Activated CD8-positive, alpha-beta T cell treated with anti-CD3 and anti-CD28 coated beads, Interleukin-2, amount 10 ng/mL, durations not matched to agents 7 days and 5 days (primary cell): ENCODE data around the gene SPATA32. TPM values are rescaled to one million over a fixed set of nuclear protein-coding genes. Genes with fewer than 3 reads are reported as not detected.

ENCODE experiments used
- ATAC-seq: fragments of 150-1000 bp; cut with Tn5 transposase; one replicate; pipeline ENCODE4 v1.10.0; 2021; ENCODE audit warnings: moderate library complexity
- CTCF ChIA-PET: fragments of 350-600 bp; sonication (Branson Sonifier 250); formaldehyde crosslinking; loops from one replicate; lab custom pipeline; 2021; ENCODE audit warnings: antibody characterized with exemption; lab: Charles Lee
- POLR2A ChIA-PET: fragments of 350-600 bp; sonication (Branson Sonifier 250); formaldehyde crosslinking; loops from one replicate; lab custom pipeline; 2021; ENCODE audit warnings: antibody characterized with exemption; lab: Charles Lee
- DNase-seq: peaks from one replicate; pipeline ENCODE4 v3.0.0-alpha.2; 2020
- H3K27ac Mint-ChIP-seq: one replicate; pipeline ENCODE4 v1.8.0; 2021; ENCODE audit warnings: mild to moderate bottlenecking, mixed read lengths
- H3K27me3 Mint-ChIP-seq: one replicate; pipeline ENCODE4 v1.8.0; 2021; ENCODE audit warnings: low read depth, mixed read lengths
- H3K36me3 Mint-ChIP-seq: one replicate; pipeline ENCODE4 v1.8.0; 2021; ENCODE audit warnings: low read depth, mixed read lengths
- H3K4me1 Mint-ChIP-seq: one replicate; pipeline ENCODE4 v1.8.0; 2021; ENCODE audit warnings: low read depth, mixed read lengths
- H3K4me3 Mint-ChIP-seq: one replicate; pipeline ENCODE4 v1.8.0; 2021; ENCODE audit warnings: mild to moderate bottlenecking, mixed read lengths
- H3K9me3 Mint-ChIP-seq: one replicate; pipeline ENCODE4 v1.8.0; 2022; ENCODE audit warnings: mixed read lengths; ENCODE audit not compliant: insufficient read depth
- total RNA-seq, 2 experiments: library from RNA; stranded (reverse); gene quantifications; one replicate each; pipeline ENCODE4 v1.2.3, GENCODE V29; 2021

SPATA32 gene, protein sequence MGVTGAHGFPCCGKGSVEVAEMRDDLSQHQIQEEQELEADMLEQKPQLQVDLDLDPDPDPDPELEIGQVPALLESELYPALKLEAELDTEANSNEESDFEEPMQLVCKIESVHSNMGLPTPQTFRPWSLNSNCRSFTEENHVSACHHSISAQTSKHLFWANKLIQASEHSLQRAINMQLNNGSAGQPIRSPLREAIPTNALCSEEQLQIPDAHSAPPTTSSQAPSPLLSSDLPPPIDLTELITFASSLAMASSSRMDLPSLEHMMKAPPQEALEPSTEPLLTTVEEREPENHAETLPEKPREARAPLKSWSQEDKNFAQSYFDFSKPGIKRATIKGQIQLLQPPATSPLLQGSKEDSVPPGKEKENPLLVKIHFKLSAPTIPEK
- total RNA-seq: under 1 TPM; 0.52 to 0.55 TPM

DNA sequence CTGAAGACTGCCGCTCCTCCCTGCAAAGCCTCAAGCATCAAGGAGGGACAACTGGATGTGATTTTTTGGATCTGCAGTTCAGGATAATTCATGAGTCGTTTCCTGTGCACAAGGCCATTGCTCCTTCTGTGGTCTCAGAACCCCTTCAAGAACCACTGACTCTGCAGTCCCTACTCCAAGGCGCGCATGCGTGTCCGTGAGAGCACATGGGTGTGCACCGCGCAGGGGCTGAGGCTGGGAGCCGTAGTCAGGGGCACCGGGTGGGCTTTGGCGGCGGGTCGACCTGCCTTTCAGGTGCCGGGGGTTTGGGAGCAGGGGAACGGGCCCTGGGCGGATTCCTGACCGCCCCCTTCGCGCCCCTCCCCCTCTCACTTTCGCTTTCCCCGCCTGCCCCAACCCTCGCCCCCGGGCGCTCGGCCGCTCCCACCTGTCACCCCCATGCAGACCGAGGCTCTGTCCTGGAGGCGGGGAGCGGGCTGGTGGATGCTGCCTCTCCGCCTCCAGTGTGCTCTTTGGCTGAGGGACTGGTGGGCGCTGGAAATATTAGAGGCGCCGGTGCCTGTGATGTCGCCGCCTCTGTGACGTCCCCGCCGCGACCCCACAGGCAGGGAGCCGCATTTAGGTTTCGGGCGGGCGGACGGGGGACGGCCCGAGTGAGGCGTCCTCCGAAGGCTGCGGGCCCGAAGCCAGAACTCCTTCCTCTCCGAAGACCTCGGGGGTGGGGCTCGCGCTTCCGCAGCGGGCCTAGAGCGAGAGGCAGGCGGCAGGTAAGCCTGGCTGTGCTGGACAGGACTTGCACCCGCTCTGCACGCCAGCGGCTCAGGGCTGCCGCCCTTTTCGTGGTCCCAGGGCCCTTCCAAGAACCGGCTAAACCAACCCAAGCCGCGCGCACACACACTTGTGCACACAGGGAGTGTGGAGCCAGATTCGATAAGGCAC lies at the start of gene SPATA32:
TSS of gene SPATA32 (minus strand) at position 518 of the 939 bp plus-strand sequence. CDS start at position 440, 78 bp downstream.
- peak; percentile 85 for DNase-seq
- Mint-ChIP-seq H3K4me1 (peaks cover 37% of the 10 kb centered on the region), H3K36me3 (peaks cover 23% of the 10 kb centered on the region), H3K4me3 (peak within 1 kb of the TSS; percentile 80), H3K9me3 (no peaks in the 10 kb centered on the region), H3K27ac (peak within 1 kb of the TSS; percentile 91), H3K27me3 (no peaks in the 10 kb centered on the region)
- POLR2A ChIA-PET: interaction anchor here (0.6 to 4.6 kb wide), 3 partner anchors 13 to 84 kb away, joined by 4 to 21 read pairs (median 6); partner anchors contain the start of gene MAP3K14
- CTCF ChIA-PET: interaction anchor here (1.3 to 1.4 kb wide), 2 partner anchors 42 to 126 kb away, joined by 3 to 6 read pairs; partner anchors contain the start of gene ACBD4
- ATAC-seq: peak; percentile 88

DNA sequence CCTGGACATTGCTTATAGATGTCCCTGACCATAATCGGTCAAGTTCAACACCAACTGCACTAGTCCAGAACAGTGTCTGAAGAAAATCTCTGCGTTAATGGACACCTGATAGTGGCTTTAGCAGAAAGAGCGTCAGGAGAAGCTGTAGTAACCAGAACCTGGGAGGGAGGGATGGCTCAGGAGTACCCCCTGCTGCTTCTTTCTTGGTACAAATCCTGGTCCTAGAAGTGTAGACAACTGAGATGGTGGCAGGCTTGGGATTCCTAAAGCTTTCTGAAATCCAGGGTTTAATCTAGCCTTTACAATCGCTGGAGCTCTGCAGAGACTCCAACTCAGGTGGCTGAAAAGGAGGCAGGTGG lies 49.5 kb upstream of the SPATA32 start:
- peak overlapping the region; percentile 78 for H3K4me3 Mint-ChIP-seq
- ATAC-seq (no peak), DNase-seq (no peak)
- no peaks in the 10 kb centered on the region for H3K27me3 Mint-ChIP-seq
- ChIA-PET CTCF (interaction anchor here (0.6 to 9.6 kb wide), 19 partner anchors 9 to 469 kb away, joined by 3 to 86 read pairs (median 6); partner anchors contain the start of genes ACBD4 and FMNL1), POLR2A (interaction anchor here (0.7 to 3.8 kb wide), 12 partner anchors 9 to 163 kb away, joined by 3 to 26 read pairs (median 14); partner anchors contain the start of genes FMNL1 and HEXIM1)
- H3K4me1 Mint-ChIP-seq: peaks cover 75% of the 10 kb centered on the region
- peak overlapping the region; percentile 97 for H3K27ac Mint-ChIP-seq
- peaks cover 67% of the 10 kb centered on the region for H3K36me3 Mint-ChIP-seq
- H3K9me3 Mint-ChIP-seq: no peaks in the 10 kb centered on the region

DNA sequence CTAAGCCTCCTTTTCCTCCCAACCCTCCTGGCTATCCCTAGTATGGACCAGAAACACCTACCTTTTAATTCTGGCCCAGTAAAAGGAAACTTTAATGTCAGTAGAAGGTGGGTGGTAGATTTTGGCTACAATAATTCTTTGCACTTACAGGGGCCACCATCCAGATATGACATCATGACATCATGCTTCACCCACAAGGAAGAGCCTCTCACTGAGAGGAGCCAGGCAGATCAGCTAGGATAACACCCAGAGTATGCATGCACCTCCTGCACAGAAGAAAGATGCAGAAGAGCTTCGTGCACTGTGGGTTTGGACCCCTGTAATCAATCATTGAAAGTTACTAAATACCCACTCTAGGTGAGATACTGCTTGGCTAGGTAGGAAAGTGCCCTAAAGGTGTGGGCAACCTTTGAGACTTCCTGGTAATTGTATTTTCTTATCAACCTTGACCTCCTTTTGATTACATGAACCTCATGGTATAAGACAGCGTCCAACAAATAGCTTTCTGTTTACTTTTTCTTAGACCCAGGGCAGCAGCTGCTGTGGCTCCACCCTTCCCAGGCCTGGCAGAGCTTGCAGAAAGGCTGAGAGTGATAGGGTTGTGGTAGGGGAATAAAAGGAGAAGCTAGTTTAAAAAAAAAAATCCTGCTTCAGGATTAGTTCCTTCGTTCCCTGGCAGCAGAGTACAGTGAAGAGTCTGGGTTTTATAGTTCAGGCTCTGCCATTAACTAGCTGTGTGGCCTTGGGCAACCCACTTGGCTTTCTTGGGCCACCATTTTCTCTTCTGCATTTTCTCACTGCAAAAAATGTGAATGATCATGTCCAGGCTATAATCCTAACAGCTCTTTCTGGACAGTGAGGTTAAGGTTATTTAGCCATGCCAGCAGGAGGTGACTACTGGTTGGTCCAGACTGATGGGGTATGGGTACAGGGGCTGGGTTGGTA lies 48.8 kb upstream of the SPATA32 start:
- H3K27me3 Mint-ChIP-seq: no peaks in the 10 kb centered on the region
- H3K4me3 Mint-ChIP-seq: peak overlapping the region; percentile 78
- peak overlapping the region; percentile 97 for H3K27ac Mint-ChIP-seq
- DNase-seq: no peak
- H3K9me3 Mint-ChIP-seq: no peaks in the 10 kb centered on the region
- ATAC-seq: no peak
- peaks cover 70% of the 10 kb centered on the region for H3K36me3 Mint-ChIP-seq
- ChIA-PET CTCF (interaction anchor here (0.8 to 9.6 kb wide), 14 partner anchors 8 to 176 kb away, joined by 3 to 86 read pairs (median 14); partner anchors contain the start of genes ACBD4 and FMNL1), POLR2A (interaction anchor here (0.5 to 3.8 kb wide), 9 partner anchors 8 to 1187 kb away, joined by 3 to 26 read pairs (median 17); partner anchors contain the start of genes FMNL1, HDAC5 and HEXIM1)
- peaks cover 82% of the 10 kb centered on the region for H3K4me1 Mint-ChIP-seq

DNA sequence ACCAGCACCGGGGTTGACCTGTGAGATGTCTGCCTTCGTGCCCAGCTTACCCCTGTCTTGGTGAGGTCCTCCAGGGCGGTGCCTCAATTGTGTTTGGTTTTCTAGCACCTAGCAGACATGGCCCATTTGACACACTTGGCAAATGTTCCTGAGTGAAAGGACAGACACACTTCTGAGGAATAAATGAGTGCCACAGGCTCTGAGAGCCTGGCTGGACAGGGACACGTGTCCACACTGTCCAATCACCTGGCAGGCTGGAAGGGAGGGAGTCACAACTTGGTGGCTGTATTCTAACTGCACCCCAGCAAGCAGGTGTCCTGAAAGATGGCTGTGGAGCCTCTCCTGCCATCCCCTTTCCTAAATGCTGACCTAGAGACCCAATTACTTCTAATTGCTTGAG lies 47.5 kb upstream of the SPATA32 start:
- Mint-ChIP-seq H3K27ac (peak overlapping the region; percentile 33), H3K36me3 (peaks cover 68% of the 10 kb centered on the region), H3K4me3 (no peak overlapping the region), H3K9me3 (no peaks in the 10 kb centered on the region), H3K27me3 (no peaks in the 10 kb centered on the region), H3K4me1 (peaks cover 82% of the 10 kb centered on the region)
- no peak for ATAC-seq
- POLR2A ChIA-PET: interaction anchor here (1.7 to 3.8 kb wide), 2 partner anchors 17 to 61 kb away, joined by 5 to 13 read pairs; no protein-coding TSS in a partner anchor
- DNase-seq: no peak
- CTCF ChIA-PET: interaction anchor here (1.8 to 3.0 kb wide), 2 partner anchors 32 to 174 kb away, joined by 5 to 12 read pairs; partner anchors contain the start of gene ACBD4

DNA sequence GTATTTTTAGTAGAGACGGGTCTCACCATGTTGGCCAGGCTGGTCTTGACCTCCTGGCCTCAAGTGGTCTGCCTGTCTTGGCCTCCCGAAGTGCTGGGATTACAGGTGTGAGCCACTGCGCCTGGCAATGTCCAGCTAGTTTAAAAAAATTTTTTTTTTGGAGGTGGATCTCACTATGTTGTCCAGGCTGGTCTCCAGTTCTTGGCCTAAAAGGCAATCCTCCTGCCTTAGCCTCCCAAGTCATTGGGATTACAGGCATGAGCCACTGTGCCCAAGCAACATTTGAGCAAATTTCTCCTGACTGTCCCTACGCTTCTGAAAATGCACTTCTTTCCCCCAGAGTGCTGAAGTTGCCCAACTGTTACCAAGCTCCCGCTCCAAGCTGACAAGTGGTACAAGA lies 46.9 kb upstream of the SPATA32 start:
- Mint-ChIP-seq H3K4me1 (peaks cover 81% of the 10 kb centered on the region), H3K27me3 (no peaks in the 10 kb centered on the region), H3K9me3 (no peaks in the 10 kb centered on the region), H3K27ac (peak overlapping the region; percentile 70), H3K4me3 (no peak overlapping the region), H3K36me3 (peaks cover 67% of the 10 kb centered on the region)
- DNase-seq (no peak), ATAC-seq (no peak)
- POLR2A ChIA-PET: interaction anchor here (1.7 to 3.8 kb wide), 3 partner anchors 8 to 60 kb away, joined by 5 to 28 read pairs (median 13); partner anchors contain the start of gene MAP3K14
- CTCF ChIA-PET: interaction anchor here (1.8 to 4.3 kb wide), 3 partner anchors 8 to 174 kb away, joined by 5 to 33 read pairs (median 12); partner anchors contain the start of genes ACBD4 and MAP3K14

DNA sequence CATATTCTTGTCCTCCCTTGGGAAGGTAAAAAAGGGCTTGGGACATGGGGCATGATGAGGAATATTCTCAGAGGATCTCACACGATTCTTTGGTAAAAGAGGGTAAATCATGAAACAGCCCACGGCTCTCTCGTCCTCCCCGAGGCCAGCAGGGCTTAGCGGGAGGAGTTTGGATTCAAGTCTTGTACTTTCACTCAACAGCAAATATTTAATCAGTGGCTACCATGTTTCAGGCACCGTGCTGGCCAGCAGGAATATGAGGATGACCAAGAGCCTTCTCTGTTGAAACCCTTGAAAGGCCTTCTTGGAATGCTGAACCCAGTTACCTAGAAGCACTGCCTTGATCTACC lies 46.1 kb upstream of the SPATA32 start:
- no peak for ATAC-seq
- Mint-ChIP-seq H3K27me3 (no peaks in the 10 kb centered on the region), H3K4me3 (peak overlapping the region; percentile 9), H3K4me1 (peaks cover 82% of the 10 kb centered on the region), H3K27ac (peak overlapping the region; percentile 82), H3K36me3 (peaks cover 63% of the 10 kb centered on the region), H3K9me3 (no peaks in the 10 kb centered on the region)
- ChIA-PET CTCF (interaction anchor here (0.9 to 4.3 kb wide), 5 partner anchors 9 to 88 kb away, joined by 3 to 33 read pairs (median 5); partner anchors contain the start of gene MAP3K14), POLR2A (interaction anchor here (0.6 to 2.6 kb wide), 4 partner anchors 9 to 511 kb away, joined by 3 to 28 read pairs (median 6); partner anchors contain the start of gene MAP3K14)
- no peak for DNase-seq

DNA sequence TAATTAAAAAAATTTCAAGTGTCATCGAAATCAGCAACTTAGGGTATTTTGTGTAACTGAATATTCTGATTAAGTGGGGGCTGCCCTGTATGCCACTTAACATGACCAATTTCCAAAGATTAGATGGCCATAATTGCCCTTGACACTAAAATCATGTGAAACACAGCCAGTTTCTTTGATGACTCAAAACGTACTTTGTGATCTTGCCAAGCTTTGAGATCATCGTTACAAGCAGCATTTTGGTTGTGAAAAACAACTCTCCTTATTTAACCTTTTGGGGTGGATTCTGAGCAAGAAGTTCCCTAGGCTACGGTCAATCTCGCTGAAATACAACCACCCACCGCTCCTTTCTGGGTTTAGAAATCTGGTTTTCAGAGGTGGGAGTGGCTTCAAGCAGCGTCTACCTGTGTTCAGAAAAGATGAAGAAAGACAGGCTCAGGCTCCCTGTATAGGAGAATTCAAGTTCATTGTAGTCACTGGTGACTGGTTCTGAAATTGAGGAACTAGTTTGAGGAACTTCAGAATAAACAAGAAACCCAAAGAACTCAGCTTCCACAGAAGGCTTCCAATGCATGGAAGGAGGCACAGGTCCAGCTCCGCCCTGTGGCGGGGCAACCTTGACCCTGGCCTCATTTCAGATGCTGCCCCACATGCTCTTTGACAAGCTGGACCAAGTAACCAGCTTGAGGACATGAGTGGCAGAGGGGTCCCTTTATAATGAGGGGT lies 45.6 kb upstream of the SPATA32 start:
- H3K27me3 Mint-ChIP-seq: no peaks in the 10 kb centered on the region
- CTCF ChIA-PET: interaction anchor here (0.9 to 4.3 kb wide), 6 partner anchors 9 to 87 kb away, joined by 3 to 33 read pairs (median 4); partner anchors contain the start of gene MAP3K14
- POLR2A ChIA-PET: interaction anchor here (0.6 to 2.6 kb wide), 4 partner anchors 9 to 512 kb away, joined by 3 to 28 read pairs (median 7); partner anchors contain the start of gene MAP3K14
- ATAC-seq: peak; percentile 30
- DNase-seq: peak; percentile 56
- peak overlapping the region; percentile 82 for H3K27ac Mint-ChIP-seq
- no peaks in the 10 kb centered on the region for H3K9me3 Mint-ChIP-seq
- peaks cover 64% of the 10 kb centered on the region for H3K36me3 Mint-ChIP-seq
- no peak overlapping the region for H3K4me3 Mint-ChIP-seq
- peaks cover 82% of the 10 kb centered on the region for H3K4me1 Mint-ChIP-seq

DNA sequence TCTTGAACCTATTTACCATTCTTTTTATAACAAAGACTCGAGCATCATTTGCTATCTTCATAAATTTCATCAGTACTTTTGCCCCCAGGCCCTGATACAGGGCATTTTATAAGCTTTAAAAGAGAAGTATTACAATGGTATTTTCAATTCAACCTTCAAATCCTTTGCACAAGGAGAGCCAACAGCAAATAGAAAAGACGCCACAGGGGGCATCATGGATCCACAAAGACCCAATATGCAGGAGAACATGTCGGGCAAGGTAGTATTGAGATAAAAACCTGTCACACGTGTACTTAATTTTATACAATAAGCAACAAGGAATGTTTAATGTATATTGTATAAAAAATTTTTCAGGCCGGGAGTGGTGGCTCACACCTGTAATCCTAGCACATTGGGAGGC lies 44.7 kb upstream of the SPATA32 start:
- Mint-ChIP-seq H3K27ac (no peak overlapping the region), H3K4me3 (no peak overlapping the region)

DNA sequence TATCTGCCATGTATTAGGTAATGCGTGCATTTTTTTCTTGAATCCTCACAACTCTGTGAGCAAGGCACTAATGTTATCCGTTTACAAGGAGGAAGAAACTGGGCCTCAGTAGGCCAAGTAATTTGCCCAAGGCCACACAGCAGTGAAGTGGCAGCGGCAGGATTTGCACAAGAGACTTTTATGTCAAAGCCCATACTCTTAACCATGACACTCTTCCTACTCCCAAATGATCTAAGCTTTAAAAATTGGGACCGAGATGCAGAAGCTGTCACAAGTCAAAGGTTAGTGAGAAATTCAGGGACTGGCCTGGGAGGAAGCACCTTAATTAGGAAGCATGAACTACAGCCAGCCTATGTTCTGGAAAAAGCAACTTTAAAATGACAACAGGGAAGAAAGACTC lies 44.2 kb upstream of the SPATA32 start:
- peaks cover 77% of the 10 kb centered on the region for H3K4me1 Mint-ChIP-seq
- H3K9me3 Mint-ChIP-seq: no peaks in the 10 kb centered on the region
- DNase-seq (no peak), ATAC-seq (no peak)
- CTCF ChIA-PET: interaction anchor here (0.9 to 4.3 kb wide), 7 partner anchors 8 to 171 kb away, joined by 3 to 33 read pairs (median 5); partner anchors contain the start of genes ACBD4 and MAP3K14
- POLR2A ChIA-PET: interaction anchor here (0.8 to 2.3 kb wide), 4 partner anchors 8 to 80 kb away, joined by 3 to 11 read pairs (median 8); partner anchors contain the start of gene MAP3K14
- no peak overlapping the region for H3K4me3 Mint-ChIP-seq
- H3K27me3 Mint-ChIP-seq: no peaks in the 10 kb centered on the region
- H3K27ac Mint-ChIP-seq: peak overlapping the region; percentile 49
- peaks cover 53% of the 10 kb centered on the region for H3K36me3 Mint-ChIP-seq

More for the DNA sequence above, 44.7 kb upstream of the SPATA32 start:
- Mint-ChIP-seq H3K27me3 (no peaks in the 10 kb centered on the region), H3K36me3 (peaks cover 59% of the 10 kb centered on the region), H3K9me3 (no peaks in the 10 kb centered on the region), H3K4me1 (peaks cover 80% of the 10 kb centered on the region)
- DNase-seq (no peak), ATAC-seq (no peak)
- ChIA-PET POLR2A (interaction anchor here (0.8 to 2.6 kb wide), 4 partner anchors 8 to 81 kb away, joined by 3 to 28 read pairs (median 8); partner anchors contain the start of gene MAP3K14), CTCF (interaction anchor here (1.0 to 4.3 kb wide), 6 partner anchors 8 to 88 kb away, joined by 3 to 33 read pairs (median 6); partner anchors contain the start of gene MAP3K14)
